CD4-positive, alpha-beta T cell treated with Interleukin-4 for 4 hours (primary cell): ENCODE results near the gene PFN4.
"Not testable (repeated sequence)": the region's sequence is repeated elsewhere in the genome, so short reads cannot be mapped to it uniquely, and the experiment has no call there.

ENCODE experiments used
- DNase-seq: peaks from one replicate; pipeline ENCODE4 v3.0.0-alpha.2; 2020

PFN4 gene, protein sequence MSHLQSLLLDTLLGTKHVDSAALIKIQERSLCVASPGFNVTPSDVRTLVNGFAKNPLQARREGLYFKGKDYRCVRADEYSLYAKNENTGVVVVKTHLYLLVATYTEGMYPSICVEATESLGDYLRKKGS

DNA sequence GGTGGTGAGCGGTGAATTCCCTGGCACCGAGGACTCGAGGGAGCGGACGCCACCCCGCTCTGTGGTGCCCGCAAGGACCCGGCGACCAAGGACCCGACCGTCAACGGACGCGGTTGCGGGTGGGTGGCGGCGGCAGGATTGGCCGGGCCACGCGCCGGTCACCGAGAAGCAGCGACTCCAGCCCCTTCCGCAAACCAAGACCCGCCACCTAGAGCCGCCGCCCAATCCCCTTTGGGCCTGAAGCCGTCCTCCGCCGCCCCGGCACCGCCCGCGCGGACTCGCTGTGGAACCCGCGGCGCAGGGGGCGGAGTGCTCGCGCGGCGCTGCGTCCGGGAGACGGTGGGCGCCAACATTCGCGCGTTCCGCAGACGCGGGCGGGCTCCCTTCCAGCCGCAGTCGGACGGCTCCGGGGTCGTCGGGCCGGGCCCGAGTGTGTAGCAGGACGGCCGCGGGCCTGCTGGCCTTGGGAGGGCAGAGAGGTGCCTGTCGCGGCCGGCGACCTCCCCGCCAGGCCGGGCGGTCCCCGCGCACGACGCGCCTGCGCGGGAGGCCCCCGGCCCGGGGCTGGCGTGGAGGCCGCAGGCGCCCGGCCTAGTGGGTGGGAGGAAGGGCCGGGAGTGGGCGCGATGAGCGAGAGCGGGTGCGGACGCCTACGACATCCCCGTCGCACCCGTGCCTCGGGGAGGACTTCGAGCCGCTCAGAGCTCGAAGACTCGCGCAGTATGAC is at the start of gene PFN4, which contains the start of gene FAM228B:
Gene PFN4 (minus strand): TSS at position 140 of the 727 bp plus-strand sequence. CDS start 799 bp downstream, outside the sequence.
Gene FAM228B (plus strand): TSS at position 275 of the 727 bp plus-strand sequence. CDS start 893 bp downstream, outside the sequence.
- DNase-seq: peak; percentile 56

DNA sequence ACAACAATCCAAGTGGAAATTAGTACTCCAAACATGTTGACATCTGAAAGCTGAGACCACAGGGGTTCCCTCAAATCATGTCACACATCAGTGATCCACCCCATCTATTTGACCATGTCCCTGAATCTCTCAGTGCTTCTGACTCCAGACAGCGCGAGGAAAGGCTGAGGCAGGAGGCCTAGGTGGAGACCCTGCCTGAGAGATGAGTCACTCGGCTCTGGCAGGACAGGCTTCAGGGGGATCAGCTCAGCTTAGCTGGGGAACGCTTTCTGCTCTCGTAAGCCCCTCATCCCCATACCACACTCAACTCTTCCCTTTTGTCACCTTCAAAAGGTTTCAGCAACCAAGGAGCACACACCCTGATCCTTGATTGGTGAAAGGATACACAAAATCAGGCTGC is 45.9 kb upstream of the PFN4 start:
- no peak for DNase-seq

DNA sequence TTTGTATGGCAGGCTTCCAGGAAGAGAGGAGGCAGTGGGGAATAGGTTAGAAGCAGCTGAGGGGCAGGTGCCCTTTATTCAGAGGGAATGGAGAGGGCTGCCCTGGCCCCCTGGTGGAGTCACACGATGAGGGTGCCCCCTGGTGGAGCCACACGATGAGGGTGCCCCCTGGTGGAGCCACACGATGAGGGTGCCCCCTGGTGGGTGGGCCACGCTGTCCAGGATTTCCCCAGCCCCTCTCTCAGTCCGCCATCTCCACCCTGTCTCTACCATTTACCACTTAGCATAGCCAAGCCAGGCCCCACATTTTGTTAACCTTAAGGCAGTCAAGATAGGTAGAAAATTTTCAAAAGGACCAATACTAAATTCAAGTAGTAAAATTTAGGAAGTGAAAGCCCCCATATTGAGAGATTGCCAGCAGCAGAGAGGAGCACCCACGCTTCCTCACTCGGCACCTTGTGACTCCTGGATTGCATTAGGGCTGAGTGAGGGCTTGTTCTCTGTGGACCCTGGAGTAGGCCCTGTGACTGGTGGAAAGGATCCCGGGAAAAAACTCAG is 41.4 kb upstream of the PFN4 start:
- DNase-seq: peak; percentile 4

DNA sequence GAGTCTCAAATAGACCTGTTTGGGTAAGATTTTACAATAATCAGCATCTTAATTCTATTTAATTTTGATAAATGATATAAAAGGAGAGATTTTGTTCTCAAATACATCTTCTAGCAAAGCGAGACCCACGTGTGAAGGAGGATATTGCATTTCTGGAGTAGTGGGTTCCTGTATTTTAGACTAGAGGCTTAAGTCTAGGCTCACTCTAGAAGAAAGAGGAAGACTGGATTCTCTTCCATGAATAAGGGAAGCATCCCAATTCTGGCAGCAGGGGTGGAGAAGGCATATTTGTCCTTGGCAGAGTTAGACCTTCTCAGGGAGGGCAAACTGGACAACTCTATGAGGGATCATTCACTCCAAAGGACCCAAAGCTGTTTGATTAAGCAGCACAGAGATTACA is 40.5 kb upstream of the PFN4 start:
- no peak for DNase-seq

DNA sequence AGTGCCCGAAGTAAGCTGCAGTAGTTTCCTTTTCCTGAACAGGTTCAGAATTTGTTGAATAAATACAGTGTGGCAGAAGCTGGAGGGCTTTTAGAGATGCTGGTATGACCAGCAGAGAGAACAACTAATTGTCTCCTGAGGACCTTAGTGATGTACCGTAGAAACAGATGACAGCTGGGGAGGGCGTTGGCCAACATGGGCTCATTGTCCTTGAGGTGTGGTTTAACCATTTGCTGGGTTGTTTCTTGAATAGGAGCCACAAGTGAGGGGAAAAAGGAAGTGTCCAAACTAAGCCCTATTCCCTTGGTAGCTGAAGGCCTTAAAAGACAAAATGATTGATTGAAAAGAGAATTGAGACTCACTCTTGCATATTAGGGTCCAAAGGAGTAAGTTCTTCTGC is 40.1 kb upstream of the PFN4 start:
- no peak for DNase-seq

DNA sequence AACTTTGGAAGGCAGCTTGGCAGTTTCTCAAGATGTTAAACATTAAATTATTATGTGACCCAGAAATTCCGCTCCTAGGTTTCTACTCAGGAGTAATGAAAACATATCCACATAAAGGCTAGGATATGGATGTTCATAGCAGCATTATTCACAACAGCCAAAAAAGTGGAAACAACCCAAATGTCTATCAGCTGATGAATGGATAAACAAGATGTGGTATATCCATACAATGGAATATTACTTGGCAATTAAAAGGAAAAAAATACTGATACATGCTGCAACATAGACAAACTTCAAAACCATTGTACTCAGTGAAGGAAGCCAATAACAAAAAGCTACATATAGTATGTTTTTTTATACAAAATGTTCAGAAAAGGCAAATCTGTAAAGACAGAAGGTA is 39.4 kb upstream of the PFN4 start:
- no peak for DNase-seq

DNA sequence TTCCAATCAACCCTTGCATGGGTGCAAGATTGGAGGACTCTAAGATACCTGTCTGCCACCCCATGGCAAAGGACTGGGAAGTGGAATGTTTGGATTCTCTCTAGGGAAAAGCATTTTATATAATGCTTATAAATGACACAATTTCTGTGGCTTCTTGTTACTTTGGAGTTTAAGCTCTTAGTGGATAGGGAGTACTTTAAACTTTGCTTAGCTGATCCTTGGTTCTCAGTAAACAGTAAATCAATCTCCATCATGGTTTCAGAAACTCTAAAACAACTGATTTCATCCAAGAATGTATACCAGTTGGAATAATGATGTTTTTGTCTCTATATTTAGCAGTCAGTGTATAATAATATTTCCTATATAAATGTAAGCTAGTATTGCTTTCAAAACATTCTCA is 37.6 kb upstream of the PFN4 start:
- no peak for DNase-seq

DNA sequence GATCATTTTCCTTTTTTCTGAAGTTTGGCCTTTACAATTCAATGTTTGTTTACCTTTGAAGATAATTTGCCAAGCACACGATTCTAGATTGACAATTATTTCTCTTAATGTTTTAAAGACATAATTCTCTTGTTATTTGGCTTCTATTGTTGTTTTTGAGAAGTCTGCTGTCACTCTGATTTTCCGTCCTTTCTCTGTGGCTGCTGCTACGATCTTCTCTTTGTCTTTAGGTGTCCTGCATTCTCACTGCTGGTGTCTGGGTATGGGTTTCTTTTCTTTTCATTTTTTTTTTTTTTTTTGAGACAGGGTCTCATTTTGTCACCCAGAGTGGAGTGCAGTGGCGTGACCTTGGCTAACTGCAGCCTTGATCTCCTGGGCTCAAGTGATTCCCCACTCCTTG is 36.6 kb upstream of the PFN4 start:
- DNase-seq: no peak

DNA sequence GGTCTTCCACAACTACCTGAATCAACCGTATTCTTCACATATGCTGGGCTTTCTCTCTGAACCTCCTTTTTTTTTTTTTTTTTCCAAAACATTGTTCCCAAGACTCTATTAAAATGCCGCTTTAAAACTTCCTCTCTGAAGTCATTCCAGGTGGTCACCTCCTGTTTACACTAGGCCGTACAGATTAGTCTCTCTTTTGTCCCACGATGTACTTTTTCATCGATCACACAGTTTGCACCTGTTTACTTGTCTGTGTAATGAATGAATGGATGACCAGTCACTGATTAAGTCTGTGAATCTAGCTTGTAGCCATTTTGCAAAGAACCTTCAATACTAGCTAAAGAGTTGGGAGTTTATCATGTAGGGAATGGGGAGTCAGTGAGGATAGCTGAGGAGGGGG is 35.0 kb upstream of the PFN4 start:
- DNase-seq: no peak

DNA sequence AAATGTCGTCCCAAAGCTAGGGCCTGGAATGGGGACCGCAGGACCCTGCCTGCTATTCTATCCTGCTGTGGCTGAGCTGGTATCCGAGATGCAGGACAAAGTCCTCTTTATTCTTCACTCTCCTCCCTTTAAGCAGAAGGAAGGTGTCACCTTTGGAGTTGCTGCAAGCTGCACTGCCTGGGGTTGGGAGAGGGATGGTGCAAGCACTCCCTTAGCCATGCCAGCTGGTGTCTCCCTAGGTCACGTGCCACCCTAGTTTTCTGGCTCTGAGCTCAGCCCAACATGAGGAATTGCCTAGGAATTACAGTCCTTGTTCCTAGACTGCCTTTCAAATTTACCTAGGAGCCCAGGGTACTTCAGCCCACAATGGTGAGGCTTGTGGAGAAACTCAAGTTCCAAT is 30.3 kb upstream of the PFN4 start:
- no peak for DNase-seq

DNA sequence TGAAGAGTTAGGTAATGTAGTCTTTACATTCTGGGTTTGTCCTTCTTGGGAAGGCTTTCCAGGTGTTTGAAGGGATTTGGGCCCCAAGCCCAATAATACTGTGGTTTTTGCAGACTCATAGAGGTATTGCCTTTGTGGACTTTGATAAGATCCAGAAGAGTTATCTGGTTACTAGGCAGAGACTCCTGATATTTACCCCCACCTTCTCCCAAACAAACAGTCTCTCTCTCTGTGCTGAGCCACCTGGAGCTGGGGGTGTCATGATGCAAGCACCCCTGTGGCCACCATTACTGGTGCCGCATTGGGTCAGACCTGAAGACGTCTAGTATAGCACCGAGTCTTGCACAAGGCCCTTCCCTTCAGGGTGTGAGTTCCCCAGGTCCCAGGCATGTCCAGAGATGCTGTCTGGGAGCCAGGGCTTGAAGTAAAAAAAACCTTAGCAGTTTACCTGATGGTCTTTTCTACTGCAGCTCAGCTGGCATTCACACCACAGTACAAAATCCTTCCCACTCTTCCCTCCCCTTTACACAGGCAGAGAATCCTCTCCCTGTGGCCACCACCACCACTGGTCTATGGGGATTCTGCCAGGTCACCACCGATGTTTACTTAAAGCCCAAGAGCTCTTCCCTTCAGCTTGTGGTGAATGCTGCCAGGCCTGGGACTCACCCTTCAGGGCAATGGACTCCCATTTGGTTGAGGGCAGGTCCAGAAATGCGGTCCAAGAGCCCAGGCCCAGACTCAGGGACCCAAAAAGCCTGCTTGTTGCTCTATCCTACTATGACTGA is 29.5 kb upstream of the PFN4 start:
- DNase-seq: no peak

DNA sequence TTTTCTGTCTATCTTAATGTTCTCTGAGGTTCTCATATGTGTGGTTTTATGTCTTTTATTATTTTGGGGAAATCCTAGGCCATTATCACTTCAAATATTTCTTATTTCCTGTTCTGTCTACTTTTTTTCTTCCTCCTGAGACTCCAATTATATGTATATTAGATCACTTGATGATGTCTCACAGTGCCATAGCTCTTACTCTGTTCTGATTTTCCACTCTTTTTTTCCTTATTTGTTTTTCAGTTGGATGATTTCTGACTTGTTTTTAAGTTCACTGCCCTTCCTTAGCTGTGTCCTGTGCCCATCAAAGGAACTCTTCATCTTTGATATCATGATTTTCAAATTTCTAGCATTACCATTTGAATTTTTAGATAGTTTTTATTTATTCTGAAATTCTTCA is 24.2 kb upstream of the PFN4 start:
- no peak for DNase-seq

DNA sequence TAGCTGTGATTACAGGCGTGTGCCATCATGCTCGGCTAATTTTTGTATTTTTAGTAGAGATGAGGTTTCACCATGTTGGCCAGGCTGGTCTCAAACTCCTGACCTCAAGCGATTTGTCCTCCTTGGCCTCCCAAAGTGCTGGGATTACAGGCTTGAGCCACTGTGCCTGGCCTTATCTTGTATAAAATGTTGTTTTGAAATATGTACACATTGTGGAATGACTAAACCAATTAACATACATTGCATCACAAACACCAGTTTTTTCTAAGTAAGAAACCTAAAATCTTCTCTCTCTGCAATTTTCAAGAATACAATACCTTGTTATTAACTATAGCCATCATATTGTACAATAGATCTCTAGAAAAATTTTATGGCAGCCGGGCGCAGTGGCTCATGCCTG is 17.2 kb upstream of the PFN4 start:
- DNase-seq: not testable (repeated sequence)

DNA sequence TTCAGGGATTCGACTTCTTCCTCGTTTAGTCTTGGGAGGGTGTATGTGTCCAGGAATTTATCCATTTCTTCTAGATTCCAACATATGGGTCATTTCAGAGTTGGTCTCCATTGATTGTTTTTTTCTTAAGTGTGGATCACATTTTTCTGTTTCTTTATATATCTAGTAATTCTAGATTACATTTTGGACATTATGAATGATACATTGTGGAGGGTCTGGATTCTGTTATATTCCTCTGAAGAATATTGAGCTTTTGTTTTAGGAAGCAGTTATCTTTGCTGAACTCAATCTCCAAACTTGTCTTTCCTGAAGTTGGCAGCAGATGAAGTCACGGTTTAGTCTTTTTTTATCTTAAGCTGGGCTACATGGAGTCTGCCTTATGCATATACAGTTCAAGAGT is 9.4 kb upstream of the PFN4 start:
- DNase-seq: no peak

DNA sequence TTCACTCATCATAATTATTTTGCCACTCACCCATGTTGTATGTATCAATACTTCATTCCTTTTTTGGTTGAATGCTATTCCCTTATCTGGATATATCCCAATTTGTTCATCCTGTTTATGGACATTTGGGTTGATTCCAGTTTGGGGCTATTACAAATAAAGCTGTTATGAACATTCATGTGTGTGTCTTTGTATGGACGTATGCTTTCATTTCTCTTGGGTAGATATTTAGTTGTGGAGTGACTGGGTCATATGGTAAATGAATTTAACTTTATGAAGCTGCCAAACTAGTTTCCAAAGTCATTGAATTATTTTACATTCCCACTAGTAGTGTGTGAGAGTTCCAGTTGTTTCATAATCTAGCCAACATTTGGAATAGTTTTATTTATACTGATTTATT is 2.8 kb upstream of the PFN4 start:
- DNase-seq: no peak

DNA sequence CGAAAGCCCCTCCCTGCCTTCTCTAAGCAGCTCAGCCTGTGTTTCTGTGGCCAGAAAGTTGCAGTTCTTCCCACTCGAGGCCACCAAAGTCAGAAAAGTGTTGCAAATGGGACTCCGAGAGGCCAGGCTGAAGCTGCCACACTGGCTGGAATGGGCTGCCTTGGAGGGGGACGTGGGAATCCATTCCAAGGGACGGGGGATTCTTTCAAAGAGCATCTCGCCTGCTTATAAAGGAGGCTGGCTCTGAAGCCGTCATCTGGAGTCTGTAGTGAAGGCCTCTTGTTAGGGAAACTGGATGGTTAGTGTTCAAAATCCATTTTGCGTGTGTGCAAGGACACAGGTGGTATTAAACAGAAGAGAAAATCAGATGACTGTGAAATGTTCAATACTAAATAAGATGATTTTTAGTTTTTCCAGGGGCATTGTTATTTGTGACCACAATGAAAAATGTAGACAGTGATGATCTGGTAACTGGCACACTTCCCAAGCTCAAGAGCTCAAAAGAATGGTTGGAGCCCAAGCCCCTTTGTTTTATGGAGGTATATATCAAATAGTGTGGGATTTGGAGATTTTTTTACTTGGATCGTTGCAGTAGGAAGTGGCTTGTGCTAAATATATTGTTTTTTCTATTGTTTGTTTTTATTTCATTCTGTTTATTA is 917 bp upstream of the PFN4 start:
- DNase-seq: no peak

DNA sequence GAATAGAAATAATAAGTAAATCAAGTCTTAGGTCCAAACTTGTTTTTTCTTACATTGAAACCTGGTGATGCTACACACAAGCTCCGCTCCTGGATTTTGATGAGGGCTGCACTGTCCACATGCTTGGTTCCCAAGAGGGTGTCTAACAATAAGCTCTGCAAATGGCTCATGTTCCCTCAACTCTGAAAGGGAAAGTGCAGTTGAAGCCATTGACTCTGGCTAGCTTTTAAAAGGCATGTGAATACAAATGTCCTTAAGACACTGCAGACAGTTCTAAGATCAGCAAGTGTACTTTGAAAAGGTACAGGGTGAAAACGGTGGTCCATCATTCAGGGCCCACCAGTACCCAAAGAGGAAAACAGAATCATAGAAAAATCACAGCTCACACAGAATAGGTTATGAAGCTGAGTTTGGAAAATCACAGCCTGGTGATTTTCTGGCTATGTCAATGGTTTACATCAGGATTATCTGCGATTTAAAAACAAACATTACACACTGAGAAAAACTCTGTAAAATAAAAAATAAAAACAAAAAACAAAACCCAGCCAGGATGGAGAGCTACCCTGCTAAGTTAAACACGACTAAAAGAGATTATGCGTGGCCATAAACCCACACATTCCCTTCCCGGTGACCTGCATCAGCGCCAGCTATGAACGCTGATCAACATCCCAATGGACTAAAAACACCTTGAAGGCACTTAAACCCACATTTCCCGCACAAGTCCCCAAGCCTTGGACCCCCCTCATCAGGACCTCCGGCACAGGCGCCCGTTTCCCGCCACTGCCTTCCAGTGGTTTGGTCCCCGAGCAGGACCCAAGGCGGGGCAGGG is 554 bp downstream of the PFN4 start:
- DNase-seq: no peak

DNA sequence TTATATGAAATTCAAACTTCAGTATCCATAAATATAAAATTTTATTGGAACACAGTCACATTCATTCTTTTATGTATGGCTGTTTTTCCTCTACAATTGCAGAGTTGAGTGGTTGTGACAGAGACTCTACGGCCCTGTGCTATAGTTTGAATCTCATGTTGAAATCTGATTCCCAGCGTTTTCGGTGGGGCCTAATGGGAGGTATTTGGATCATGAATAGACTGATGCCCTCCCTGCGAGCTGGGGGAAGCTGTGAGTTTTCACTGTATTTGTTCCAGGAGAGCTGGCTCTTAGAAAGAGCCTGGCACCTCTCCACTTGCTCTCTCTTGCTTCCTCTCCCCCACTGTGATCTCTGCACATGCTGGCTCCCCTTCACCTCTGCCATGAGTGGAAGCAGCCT is 1.7 kb downstream of the PFN4 start:
- DNase-seq: no peak

DNA sequence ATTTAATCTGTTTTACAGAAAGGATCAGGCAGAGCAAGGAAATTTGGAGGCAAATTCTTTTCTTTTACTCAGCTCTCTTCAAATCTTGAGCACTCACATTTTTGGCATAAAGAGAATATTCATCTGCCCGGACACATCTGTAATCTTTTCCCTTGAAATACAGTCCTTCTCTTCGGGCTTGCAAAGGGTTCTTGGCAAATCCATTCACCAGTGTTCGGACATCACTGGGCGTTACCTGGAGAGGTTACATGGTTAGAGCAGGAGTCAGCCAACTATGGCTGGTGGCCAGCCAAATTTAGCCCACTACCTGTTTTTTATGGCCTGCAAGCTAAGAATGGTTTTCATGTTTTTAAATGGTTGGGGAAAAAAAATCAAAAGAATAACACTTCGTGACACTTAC is 2.1 kb downstream of the PFN4 start:
- DNase-seq: no peak

DNA sequence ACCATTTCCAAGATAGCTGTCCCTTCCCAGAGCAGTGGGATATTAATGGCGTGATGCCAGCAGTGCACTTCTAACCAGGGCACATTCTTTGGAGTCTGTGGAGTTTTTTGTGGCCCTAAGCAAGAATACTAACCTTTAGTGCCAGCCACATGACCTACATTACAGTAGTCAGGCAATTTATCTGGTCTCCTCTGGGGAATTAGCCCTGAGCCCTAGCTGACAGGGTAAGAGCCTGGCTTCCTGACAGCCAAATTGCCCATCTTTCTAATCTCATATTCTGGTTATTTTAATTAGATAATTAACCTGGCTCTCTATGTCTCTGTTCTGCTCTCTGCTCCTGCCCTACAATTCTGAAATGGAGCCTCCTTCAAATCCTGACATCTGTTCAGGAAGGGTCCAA is 5.2 kb downstream of the PFN4 start:
- no peak for DNase-seq

DNA sequence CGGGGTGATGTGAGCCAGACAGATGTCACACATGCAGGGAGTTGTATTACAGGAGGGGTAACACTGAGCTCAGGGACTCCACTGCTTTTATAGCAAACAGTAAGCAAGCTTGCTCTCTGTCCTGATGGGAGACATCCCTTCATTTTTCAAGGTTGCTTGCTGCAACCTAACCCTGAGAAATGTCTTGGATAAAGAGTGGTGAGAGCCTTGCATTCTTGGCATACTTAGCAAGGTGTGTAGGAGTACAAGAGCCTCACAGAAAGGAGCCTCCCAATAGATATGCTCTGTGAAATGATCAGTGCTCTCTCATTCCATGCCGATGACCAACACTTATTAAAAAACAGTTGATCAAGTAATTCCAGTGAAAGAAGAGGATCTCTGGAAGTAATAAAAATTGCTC is 8.1 kb downstream of the PFN4 start:
- DNase-seq: no peak

DNA sequence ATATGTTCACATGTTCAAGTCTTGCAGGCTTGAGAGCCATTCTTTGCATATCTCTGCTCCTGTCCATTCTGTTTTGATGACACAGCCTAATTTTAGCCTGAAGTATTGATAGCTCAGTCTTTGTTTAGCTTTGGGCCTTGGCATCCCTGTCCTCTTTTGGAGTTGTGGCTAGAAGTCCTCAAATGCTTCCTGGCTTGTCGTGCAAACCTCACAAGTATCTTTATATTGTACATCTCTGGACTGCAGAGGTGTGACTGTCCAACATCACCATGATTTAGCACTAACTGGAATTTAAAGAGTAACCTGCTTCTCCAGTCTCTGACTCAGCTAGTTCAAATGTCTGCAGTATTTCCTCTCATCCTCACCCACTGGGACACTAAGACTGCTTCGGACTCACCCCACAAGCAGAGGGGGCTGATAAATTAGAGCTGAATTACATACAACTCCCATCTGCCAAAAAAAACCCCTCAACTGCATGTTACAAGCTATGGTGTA is 11.7 kb downstream of the PFN4 start:
- DNase-seq: no peak
